ENCODE data around the gene MAL. TPM values are rescaled to one million over a fixed set of nuclear protein-coding genes. Genes with fewer than 3 reads are reported as not detected.

MAL gene
- total and polyA plus RNA-seq, 3 donors from 2014 or later: 0.62 to 1.3 (median 0.79) TPM

- 45 to 48% methylated on average over 16 to 17 of the region's 17 CpGs for WGBS, 2 donors
- peak; percentile 70 for DNase-seq
- no peaks in the 10 kb centered on the region for H3K9me3 ChIP-seq
- H3K27me3 ChIP-seq: no peaks in the 10 kb centered on the region
- intact Hi-C loops (cut with DNase I; ENCODE audit: low total_unique reads): no loop called here
- H3K4me3 ChIP-seq: no peak overlapping the region
- no peaks in the 10 kb centered on the region for H3K4me1 ChIP-seq
- TF ChIP-seq CTCF (IDR thresholded peaks at IDR 0.05) (no peak), POLR2A (IDR thresholded peaks at IDR 0.05) (no peak)
- no peak overlapping the region for H3K27ac ChIP-seq
- H3K36me3 ChIP-seq (ENCODE audit: low read depth, missing control alignments): no peaks in the 10 kb centered on the region
These were observed 18.0 kb downstream of the MAL start for GRCh38 chr2:95043300-95044093.

DNA sequence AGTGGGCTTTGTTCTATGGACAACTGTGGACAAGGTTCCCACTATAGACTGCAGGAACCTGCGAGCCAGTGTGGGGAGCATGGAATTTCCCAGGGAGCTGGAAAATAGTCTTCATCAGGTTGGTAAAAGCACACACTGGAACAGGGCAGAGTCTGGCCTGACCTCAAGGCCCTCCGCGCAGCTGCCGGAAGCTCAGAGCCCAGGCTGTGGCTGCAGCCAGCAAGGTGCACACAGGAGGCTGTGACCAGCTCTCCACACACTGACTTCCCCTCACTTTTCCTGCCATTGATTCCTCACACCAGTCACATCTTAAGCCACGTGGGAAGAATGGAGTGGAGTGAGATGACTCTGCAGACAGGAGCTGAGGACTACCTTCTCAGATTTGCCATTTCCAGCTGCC is 19.1 kb downstream of the MAL start:
- no peak for DNase-seq
- WGBS, 2 donors: 80 to 84% methylated on average over 5 of the region's 5 CpGs
- TF ChIP-seq POLR2A (IDR thresholded peaks at IDR 0.05) (no peak), CTCF (IDR thresholded peaks at IDR 0.05) (no peak)
- Histone ChIP-seq H3K4me1 (no peaks in the 10 kb centered on the region), H3K9me3 (no peaks in the 10 kb centered on the region), H3K36me3 (ENCODE audit: low read depth, missing control alignments) (no peaks in the 10 kb centered on the region), H3K27ac (no peak overlapping the region), H3K4me3 (no peak overlapping the region), H3K27me3 (no peaks in the 10 kb centered on the region)
- intact Hi-C loops (cut with DNase I; ENCODE audit: low total_unique reads): no loop called here

GRCh38 chr2:95046371-95047112 is 21.0 kb downstream of the MAL start:
- H3K4me1 ChIP-seq: no peaks in the 10 kb centered on the region
- H3K36me3 ChIP-seq (ENCODE audit: low read depth, missing control alignments): no peaks in the 10 kb centered on the region
- intact Hi-C loops (cut with DNase I; ENCODE audit: low total_unique reads): no loop called here
- H3K4me3 ChIP-seq: no peak overlapping the region
- no peak for DNase-seq
- H3K27me3 ChIP-seq: no peaks in the 10 kb centered on the region
- WGBS, 2 donors: 86 to 87% methylated on average over 13 of the region's 13 CpGs
- no peak overlapping the region for H3K27ac ChIP-seq
- no peaks in the 10 kb centered on the region for H3K9me3 ChIP-seq
- TF ChIP-seq POLR2A (IDR thresholded peaks at IDR 0.05) (no peak), CTCF (IDR thresholded peaks at IDR 0.05) (no peak)

DNA sequence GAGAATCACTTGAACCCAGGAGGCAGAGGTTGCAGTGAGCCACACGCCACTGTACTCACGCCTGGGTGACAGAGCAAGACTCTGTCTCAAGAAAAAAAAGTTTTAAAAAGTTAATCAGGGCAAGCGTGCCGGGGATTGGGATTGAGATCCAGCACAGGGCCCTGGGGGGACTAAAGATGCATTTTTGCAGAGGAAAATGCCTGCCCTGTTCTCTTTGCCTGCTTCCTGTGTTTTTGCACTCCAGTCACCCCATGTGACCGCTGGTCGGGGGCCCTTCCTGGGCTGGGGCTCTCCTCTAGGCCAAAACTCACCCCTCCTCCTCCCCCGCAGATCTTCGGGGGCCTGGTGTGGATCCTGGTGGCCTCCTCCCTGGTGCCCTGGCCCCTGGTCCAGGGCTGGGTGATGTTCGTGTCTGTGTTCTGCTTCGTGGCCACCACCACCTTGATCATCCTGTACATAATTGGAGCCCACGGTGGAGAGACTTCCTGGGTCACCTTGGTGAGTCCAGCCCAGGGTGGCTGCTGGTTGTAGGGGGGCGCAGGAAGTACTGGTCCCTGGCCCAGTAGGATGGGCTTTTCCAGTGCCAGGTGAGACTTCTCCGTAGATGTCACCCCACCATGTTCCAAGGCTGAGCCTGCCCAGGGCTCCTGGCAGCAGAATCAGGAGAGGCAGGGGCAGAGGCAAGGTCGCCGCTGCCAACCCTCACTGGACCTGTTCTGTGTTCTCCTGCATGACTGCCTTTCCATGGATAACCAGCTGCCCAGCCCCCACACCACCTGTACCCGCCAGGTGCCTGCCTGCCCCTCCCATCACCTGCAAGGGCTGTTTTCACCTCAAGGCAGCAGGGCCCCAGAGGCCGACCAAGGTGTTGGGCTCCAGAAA is 22.4 kb downstream of the MAL start:
- intact Hi-C loops (cut with DNase I; ENCODE audit: low total_unique reads): no loop called here
- Histone ChIP-seq H3K9me3 (no peaks in the 10 kb centered on the region), H3K27me3 (no peaks in the 10 kb centered on the region), H3K36me3 (ENCODE audit: low read depth, missing control alignments) (no peaks in the 10 kb centered on the region), H3K27ac (no peak overlapping the region), H3K4me3 (no peak overlapping the region), H3K4me1 (no peaks in the 10 kb centered on the region)
- 79 to 88% methylated on average over 10 to 17 of the region's 17 CpGs for WGBS, 2 donors
- TF ChIP-seq CTCF (IDR thresholded peaks at IDR 0.05) (no peak), POLR2A (IDR thresholded peaks at IDR 0.05) (no peak)
- DNase-seq: no peak

Measured in testis (tissue), 3 donors.